ENCODE data around the gene CHD6.

GRCh38 chr20:41622584-41622983 is 4.4 kb upstream of the CHD6 start:
- TF ChIP-seq, protein P1, sequence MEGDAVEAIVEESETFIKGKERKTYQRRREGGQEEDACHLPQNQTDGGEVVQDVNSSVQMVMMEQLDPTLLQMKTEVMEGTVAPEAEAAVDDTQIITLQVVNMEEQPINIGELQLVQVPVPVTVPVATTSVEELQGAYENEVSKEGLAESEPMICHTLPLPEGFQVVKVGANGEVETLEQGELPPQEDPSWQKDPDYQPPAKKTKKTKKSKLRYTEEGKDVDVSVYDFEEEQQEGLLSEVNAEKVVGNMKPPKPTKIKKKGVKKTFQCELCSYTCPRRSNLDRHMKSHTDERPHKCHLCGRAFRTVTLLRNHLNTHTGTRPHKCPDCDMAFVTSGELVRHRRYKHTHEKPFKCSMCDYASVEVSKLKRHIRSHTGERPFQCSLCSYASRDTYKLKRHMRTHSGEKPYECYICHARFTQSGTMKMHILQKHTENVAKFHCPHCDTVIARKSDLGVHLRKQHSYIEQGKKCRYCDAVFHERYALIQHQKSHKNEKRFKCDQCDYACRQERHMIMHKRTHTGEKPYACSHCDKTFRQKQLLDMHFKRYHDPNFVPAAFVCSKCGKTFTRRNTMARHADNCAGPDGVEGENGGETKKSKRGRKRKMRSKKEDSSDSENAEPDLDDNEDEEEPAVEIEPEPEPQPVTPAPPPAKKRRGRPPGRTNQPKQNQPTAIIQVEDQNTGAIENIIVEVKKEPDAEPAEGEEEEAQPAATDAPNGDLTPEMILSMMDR (optimal IDR thresholded peaks at IDR 0.05 in 1 of 3, IDR thresholded peaks at IDR 0.05 in 1 of 3, conservative IDR thresholded peaks at IDR 0.05 in 1 of 3; ENCODE audit: extremely low read depth in 1 of 3, insufficient read depth in 2 of 3, low read length in 3 of 3) = no peak
- no peak for TF ChIP-seq EZH2 (IDR thresholded peaks at IDR 0.05; ENCODE audit: low read length)

All from keratinocyte (primary cell).